Measurements from ENCODE around the gene SLC17A4. TPM values are rescaled to one million over a fixed set of nuclear protein-coding genes. Genes with fewer than 3 reads are reported as not detected.

SLC17A4 gene
- total RNA-seq, result not detected

GRCh38 chr6:25754535-25754934, at the start of gene SLC17A4:
Gene SLC17A4 (plus strand): TSS chr6:25754742. CDS start chr6:25761963, 7,221 bp downstream.
- Histone ChIP-seq H3K4me1 (no peaks in the 10 kb centered on the region), H3K4me3 (no peak within 1 kb of the TSS), H3K9me3 (no peaks in the 10 kb centered on the region), H3K27ac (replicated peaks in 1 of 4) (no peak within 1 kb of the TSS), H3K36me3 (no peaks in the 10 kb centered on the region), H3K27me3 (no peaks in the 10 kb centered on the region)
- TF ChIP-seq POLR2A (IDR thresholded peaks at IDR 0.05; ENCODE audit: low read depth) (no peak), POLR2AphosphoS5 (IDR thresholded peaks at IDR 0.05) (no peak), EP300 (IDR thresholded peaks at IDR 0.05) (no peak), CTCF (IDR thresholded peaks at IDR 0.05) (no peak)
- no peak for DNase-seq (ENCODE audit: extremely low spot score)
- intact Hi-C loops (cut with DNase I), result no loop called here

GRCh38 chr6:25706314-25707014, 48.1 kb upstream of the SLC17A4 start:
- TF ChIP-seq EP300 (IDR thresholded peaks at IDR 0.05), result no peak
- no peak for TF ChIP-seq CTCF (IDR thresholded peaks at IDR 0.05)
- no peak for TF ChIP-seq POLR2AphosphoS5 (IDR thresholded peaks at IDR 0.05)
- no peak for TF ChIP-seq POLR2A (IDR thresholded peaks at IDR 0.05; ENCODE audit: low read depth)
- H3K9me3 ChIP-seq, result no peaks in the 10 kb centered on the region
- no peaks in the 10 kb centered on the region for H3K4me1 ChIP-seq
- intact Hi-C loops (cut with DNase I), result no loop called here
- no peak overlapping the region for H3K27ac ChIP-seq (replicated peaks in 1 of 4)
- H3K36me3 ChIP-seq, result no peaks in the 10 kb centered on the region
- 85% methylated on average over 6 of the region's 6 CpGs for WGBS
- no peak for DNase-seq (ENCODE audit: extremely low spot score)
- H3K4me3 ChIP-seq, result no peak overlapping the region
- peaks cover 0 to 4% (median 0%) of the 10 kb centered on the region in 4 donors for H3K27me3 ChIP-seq

GRCh38 chr6:25709761-25710160, 44.8 kb upstream of the SLC17A4 start:
- Histone ChIP-seq H3K4me1 (no peaks in the 10 kb centered on the region), H3K4me3 (no peak overlapping the region), H3K27ac (replicated peaks in 1 of 4) (no peak overlapping the region), H3K27me3 (peaks cover 0 to 4% (median 0%) of the 10 kb centered on the region in 4 donors), H3K36me3 (no peaks in the 10 kb centered on the region), H3K9me3 (no peaks in the 10 kb centered on the region)
- intact Hi-C loops (cut with DNase I), result no loop called here
- no peak for DNase-seq (ENCODE audit: extremely low spot score)
- TF ChIP-seq POLR2AphosphoS5 (IDR thresholded peaks at IDR 0.05), result no peak
- TF ChIP-seq EP300 (IDR thresholded peaks at IDR 0.05), result no peak
- no peak for TF ChIP-seq POLR2A (IDR thresholded peaks at IDR 0.05; ENCODE audit: low read depth)
- no peak for TF ChIP-seq CTCF (IDR thresholded peaks at IDR 0.05)
- WGBS, result 93% methylated on average over 9 of the region's 10 CpGs

GRCh38 chr6:25710287-25710686, 44.3 kb upstream of the SLC17A4 start:
- Histone ChIP-seq H3K9me3 (no peaks in the 10 kb centered on the region), H3K4me3 (no peak overlapping the region), H3K36me3 (no peaks in the 10 kb centered on the region), H3K27me3 (peaks cover 0 to 4% (median 0%) of the 10 kb centered on the region in 4 donors), H3K4me1 (no peaks in the 10 kb centered on the region), H3K27ac (replicated peaks in 1 of 4) (no peak overlapping the region)
- 93% methylated on average over 14 of the region's 14 CpGs for WGBS
- TF ChIP-seq POLR2AphosphoS5 (IDR thresholded peaks at IDR 0.05) (no peak), EP300 (IDR thresholded peaks at IDR 0.05) (no peak)
- intact Hi-C loops (cut with DNase I), result no loop called here
- no peak for DNase-seq (ENCODE audit: extremely low spot score)

GRCh38 chr6:25713824-25714223, 40.7 kb upstream of the SLC17A4 start:
- Histone ChIP-seq H3K4me1 (no peaks in the 10 kb centered on the region), H3K27ac (replicated peaks in 1 of 4) (no peak overlapping the region), H3K27me3 (peaks cover 0 to 4% (median 0%) of the 10 kb centered on the region in 4 donors), H3K9me3 (no peaks in the 10 kb centered on the region), H3K4me3 (no peak overlapping the region), H3K36me3 (no peaks in the 10 kb centered on the region)
- TF ChIP-seq EP300 (IDR thresholded peaks at IDR 0.05) (no peak), POLR2AphosphoS5 (IDR thresholded peaks at IDR 0.05) (no peak), CTCF (IDR thresholded peaks at IDR 0.05) (no peak), POLR2A (IDR thresholded peaks at IDR 0.05; ENCODE audit: low read depth) (no peak)
- 50% methylated on average over 1 of the region's 1 CpG for WGBS
- intact Hi-C loops (cut with DNase I), result no loop called here
- DNase-seq (ENCODE audit: extremely low spot score), result no peak

All from esophagus muscularis mucosa (tissue), 4 donors.